ENCODE measurements around the gene CYP11A1.
A peak's percentile ranks its signal among the peaks of the same experiment; 100 is the strongest.

Gene CYP11A1

DNA sequence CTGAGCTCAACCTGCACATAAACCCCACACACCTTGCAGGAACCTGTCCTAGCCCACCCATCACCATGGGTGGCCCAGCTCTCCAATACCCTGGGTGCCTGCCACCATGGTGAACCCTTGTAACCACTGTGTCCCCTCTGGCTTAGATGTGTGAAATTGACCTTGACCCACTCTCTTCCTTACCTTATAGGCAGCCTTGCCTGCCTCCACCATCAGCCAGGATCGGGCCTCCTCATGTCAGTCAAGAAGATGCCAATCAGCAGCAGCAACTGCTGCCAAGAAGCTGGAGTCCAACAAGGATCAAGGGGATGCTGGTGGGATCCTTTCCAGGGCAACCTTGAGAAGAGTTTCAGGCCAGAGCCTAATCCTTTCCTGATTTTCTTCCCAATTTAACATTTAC, 8.8 kb upstream of the CYP11A1 start:
- no peaks in the 10 kb centered on the region for H3K27me3 ChIP-seq (ENCODE audit: insufficient read depth, poor library complexity, severe bottlenecking)
- no peak overlapping the region for H3K4me3 ChIP-seq (ENCODE audit: severe bottlenecking)
- no peak overlapping the region for H3K27ac ChIP-seq (ENCODE audit: poor library complexity, severe bottlenecking)
- H3K36me3 ChIP-seq (ENCODE audit: low read depth): no peaks in the 10 kb centered on the region
- peaks cover 6% of the 10 kb centered on the region for H3K4me1 ChIP-seq (ENCODE audit: insufficient read depth, poor library complexity, severe bottlenecking)
- DNase-seq (ENCODE audit: low spot score) (no peak), ATAC-seq (ENCODE audit: low read depth) (no peak)
- TF ChIP-seq, protein P1, sequence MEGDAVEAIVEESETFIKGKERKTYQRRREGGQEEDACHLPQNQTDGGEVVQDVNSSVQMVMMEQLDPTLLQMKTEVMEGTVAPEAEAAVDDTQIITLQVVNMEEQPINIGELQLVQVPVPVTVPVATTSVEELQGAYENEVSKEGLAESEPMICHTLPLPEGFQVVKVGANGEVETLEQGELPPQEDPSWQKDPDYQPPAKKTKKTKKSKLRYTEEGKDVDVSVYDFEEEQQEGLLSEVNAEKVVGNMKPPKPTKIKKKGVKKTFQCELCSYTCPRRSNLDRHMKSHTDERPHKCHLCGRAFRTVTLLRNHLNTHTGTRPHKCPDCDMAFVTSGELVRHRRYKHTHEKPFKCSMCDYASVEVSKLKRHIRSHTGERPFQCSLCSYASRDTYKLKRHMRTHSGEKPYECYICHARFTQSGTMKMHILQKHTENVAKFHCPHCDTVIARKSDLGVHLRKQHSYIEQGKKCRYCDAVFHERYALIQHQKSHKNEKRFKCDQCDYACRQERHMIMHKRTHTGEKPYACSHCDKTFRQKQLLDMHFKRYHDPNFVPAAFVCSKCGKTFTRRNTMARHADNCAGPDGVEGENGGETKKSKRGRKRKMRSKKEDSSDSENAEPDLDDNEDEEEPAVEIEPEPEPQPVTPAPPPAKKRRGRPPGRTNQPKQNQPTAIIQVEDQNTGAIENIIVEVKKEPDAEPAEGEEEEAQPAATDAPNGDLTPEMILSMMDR (IDR thresholded peaks at IDR 0.05; ENCODE audit: poor library complexity, severe bottlenecking): no peak
- no peaks in the 10 kb centered on the region for H3K9me3 ChIP-seq (ENCODE audit: severe bottlenecking)

DNA sequence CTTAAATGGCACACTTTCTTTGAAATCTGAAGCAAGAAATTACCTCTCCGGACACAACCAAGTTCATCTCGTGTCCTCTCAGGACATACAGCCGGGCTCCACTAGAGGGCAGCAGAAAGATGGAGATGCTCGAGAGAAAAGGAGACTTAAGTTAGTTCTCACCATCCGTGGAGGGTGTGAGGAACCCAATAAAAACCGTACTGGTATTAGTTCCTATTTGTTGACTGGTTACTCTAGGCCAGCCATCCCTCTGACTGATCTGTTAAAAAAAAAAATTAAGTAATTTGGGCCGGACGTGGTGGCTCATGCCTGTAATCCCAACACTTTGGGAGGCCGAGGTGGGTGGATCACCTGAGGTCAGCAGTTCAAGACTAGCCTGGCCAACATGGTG, 7.9 kb upstream of the CYP11A1 start:
- peak overlapping the region; percentile 58 for H3K27ac ChIP-seq (ENCODE audit: poor library complexity, severe bottlenecking)
- DNase-seq (ENCODE audit: low spot score) (peak; percentile 86), ATAC-seq (ENCODE audit: low read depth) (peak; percentile 28; the same call in 2 of the 3 replicates)
- no peaks in the 10 kb centered on the region for H3K9me3 ChIP-seq (ENCODE audit: severe bottlenecking)
- no peaks in the 10 kb centered on the region for H3K36me3 ChIP-seq (ENCODE audit: low read depth)
- H3K4me1 ChIP-seq (ENCODE audit: insufficient read depth, poor library complexity, severe bottlenecking): peaks cover 6% of the 10 kb centered on the region
- no peak overlapping the region for H3K4me3 ChIP-seq (ENCODE audit: severe bottlenecking)
- H3K27me3 ChIP-seq (ENCODE audit: insufficient read depth, poor library complexity, severe bottlenecking): no peaks in the 10 kb centered on the region
- TF ChIP-seq, protein P1 (IDR thresholded peaks at IDR 0.05; ENCODE audit: poor library complexity, severe bottlenecking): peak; percentile 99

DNA sequence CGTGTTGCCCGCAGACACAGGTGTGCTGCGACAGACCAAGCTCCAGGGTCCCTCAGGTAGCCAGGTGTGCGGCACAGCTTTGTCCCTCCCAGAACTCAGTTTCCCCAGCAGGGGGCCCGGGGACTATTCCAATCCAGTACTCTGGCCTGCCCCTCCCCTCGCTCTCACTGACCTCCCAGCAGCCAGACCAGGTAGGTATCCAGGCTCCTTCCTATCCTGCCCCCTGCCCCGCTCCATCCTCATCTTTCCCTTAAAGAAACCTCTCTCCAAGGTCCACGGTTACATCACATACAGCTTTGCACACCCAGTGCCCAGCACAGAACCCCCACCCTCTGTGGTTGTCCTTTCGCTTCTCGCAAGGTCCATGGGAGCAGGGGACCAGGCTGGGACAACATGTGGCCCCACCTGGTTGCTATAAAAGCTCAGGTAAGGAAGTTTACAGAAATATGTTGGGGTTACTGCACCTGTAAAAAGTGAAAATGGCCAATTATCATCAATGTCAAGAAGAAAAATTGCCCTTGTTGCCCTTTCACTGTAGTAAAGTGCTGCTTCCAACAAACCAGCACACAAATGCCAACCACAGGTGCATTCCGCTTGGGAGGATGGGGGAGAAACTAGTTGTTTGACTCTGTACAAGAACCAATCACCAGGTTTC, 7.3 kb upstream of the CYP11A1 start:
- Histone ChIP-seq H3K27me3 (ENCODE audit: insufficient read depth, poor library complexity, severe bottlenecking) (no peaks in the 10 kb centered on the region), H3K4me3 (ENCODE audit: severe bottlenecking) (peak overlapping the region; percentile 42)
- ATAC-seq (ENCODE audit: low read depth): peak; percentile 11

DNA sequence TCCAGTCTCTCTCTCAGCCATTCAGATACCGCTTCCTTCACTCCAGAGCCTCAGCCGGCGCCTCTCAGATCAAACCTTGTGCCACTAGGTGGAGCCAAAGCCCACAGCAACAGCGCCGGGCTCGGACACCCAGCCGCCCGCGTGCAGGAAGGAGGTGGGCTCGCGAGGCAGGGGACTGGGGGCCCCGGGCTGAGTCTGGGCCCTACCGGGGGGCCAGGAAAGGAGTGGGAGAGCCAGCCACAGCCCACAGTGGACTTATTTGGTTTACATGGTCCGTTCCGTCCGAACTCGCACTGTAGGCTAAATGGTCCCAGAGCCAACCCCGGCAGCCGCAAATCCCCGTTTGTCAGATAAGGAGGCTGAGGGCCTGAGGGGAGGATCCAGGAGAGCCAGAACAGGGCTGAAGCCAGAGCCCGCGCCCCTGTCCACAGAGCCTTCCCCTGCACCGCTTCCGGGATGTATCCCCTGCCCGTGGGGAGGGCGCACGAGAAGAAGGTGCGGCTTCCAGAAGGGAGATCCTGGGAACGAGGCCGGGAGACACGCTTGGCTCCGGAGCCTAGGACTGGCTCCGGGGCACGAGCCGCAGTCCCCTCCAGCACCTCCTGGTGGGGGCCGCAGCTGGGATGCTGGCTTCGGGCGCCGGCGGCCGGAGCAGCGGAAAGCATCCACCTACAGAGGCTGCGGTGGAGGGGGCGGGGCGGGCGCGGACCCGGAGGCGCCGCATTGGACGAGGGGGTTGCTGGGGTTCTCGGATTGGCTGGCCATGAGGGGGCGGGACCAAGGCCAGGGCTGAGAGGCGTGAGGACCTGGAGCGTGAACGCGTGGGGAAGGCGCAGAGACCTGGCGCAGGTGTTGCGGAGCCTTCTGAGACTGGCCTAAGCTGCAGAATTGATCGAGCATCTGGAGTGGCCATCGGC, 6.5 kb upstream of the CYP11A1 start:
- peak; percentile 89 for ATAC-seq (ENCODE audit: low read depth)
- TF ChIP-seq, protein P1 (IDR thresholded peaks at IDR 0.05; ENCODE audit: poor library complexity, severe bottlenecking): peak; percentile 99
- peak overlapping the region; percentile 58 for H3K27ac ChIP-seq (ENCODE audit: poor library complexity, severe bottlenecking)

More for the DNA sequence above, 7.3 kb upstream of the CYP11A1 start:
- Histone ChIP-seq H3K36me3 (ENCODE audit: low read depth) (no peaks in the 10 kb centered on the region), H3K9me3 (ENCODE audit: severe bottlenecking) (no peaks in the 10 kb centered on the region), H3K4me1 (ENCODE audit: insufficient read depth, poor library complexity, severe bottlenecking) (peaks cover 6% of the 10 kb centered on the region), H3K27ac (ENCODE audit: poor library complexity, severe bottlenecking) (peak overlapping the region; percentile 58)
- TF ChIP-seq, protein P1 (IDR thresholded peaks at IDR 0.05; ENCODE audit: poor library complexity, severe bottlenecking): no peak
- peak; percentile 80 for DNase-seq (ENCODE audit: low spot score)

More for the DNA sequence above, 6.5 kb upstream of the CYP11A1 start:
- H3K4me3 ChIP-seq (ENCODE audit: severe bottlenecking): peak overlapping the region; percentile 42
- H3K9me3 ChIP-seq (ENCODE audit: severe bottlenecking): no peaks in the 10 kb centered on the region
- DNase-seq (ENCODE audit: low spot score): peak; percentile 99
- peaks cover 6% of the 10 kb centered on the region for H3K4me1 ChIP-seq (ENCODE audit: insufficient read depth, poor library complexity, severe bottlenecking)
- no peaks in the 10 kb centered on the region for H3K27me3 ChIP-seq (ENCODE audit: insufficient read depth, poor library complexity, severe bottlenecking)
- no peaks in the 10 kb centered on the region for H3K36me3 ChIP-seq (ENCODE audit: low read depth)
